ENCODE measurements around the gene ADK. TPM values are rescaled to one million over a fixed set of nuclear protein-coding genes. Genes with fewer than 3 reads are reported as not detected.

ADK gene
- total and polyA plus RNA-seq, 2 experiments from 2014 or later: 39.9 to 53.0 TPM

DNA sequence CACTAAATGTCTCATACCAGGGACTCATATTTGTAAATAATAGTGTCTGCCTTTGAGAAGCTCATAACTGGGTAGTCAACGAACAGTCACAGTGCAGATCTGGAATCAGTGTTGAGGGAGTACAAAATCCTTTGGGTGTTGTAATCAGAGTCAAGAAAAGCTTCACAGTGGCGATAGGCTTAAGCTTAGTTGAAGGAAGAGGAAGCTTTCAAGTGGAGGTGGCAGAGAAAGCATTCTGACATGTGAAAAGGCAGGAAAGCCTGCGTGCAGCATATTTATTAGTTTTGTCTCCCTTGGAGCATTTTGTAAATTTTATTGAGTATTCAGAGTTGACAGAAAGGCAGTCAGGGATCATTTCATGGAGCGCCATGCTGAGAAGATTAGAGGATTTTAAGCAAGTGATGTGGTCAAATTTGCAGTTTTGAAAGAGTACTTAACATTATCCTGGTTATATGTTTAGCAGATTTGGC lies 104.9 kb downstream of the ADK start:
- H3K4me1 Mint-ChIP-seq: peaks cover 32% of the 10 kb centered on the region
- Histone ChIP-seq H3K9me2 (ENCODE audit: insufficient read depth) (no peaks in the 10 kb centered on the region), H3K4me1 (ENCODE audit: insufficient read depth) (peaks cover 51% of the 10 kb centered on the region), H3K79me2 (replicated peaks; ENCODE audit: insufficient read depth) (no peaks in the 10 kb centered on the region), H3K27ac (ENCODE audit: low read depth) (peak overlapping the region; percentile 53), H3K4me2 (peak overlapping the region; percentile 37; the same call in 1 of the 2 replicates), H3K36me3 (ENCODE audit: insufficient read depth) (no peaks in the 10 kb centered on the region), H3K27me3 (ENCODE audit: insufficient read depth) (no peaks in the 10 kb centered on the region), H3K4me3 (no peak overlapping the region), H4K20me1 (replicated peaks; ENCODE audit: insufficient read depth) (no peaks in the 10 kb centered on the region), H2AFZ (no peak overlapping the region), H3F3A (replicated peaks; ENCODE audit: low read depth) (no peaks in the 10 kb centered on the region)
- H3K4me3 Mint-ChIP-seq: no peak overlapping the region
- no peaks in the 10 kb centered on the region; the same call in 2 of the 3 replicates for H3K36me3 Mint-ChIP-seq (ENCODE audit: low read depth)
- no peak for TF ChIP-seq ZNF331 (CRISPR knock-in tag; IDR thresholded peaks at IDR 0.05; ENCODE audit: low read depth)
- TF ChIP-seq POLR2AphosphoS5 (IDR thresholded peaks at IDR 0.05; ENCODE audit: low read depth): no peak
- TF ChIP-seq, protein P1, sequence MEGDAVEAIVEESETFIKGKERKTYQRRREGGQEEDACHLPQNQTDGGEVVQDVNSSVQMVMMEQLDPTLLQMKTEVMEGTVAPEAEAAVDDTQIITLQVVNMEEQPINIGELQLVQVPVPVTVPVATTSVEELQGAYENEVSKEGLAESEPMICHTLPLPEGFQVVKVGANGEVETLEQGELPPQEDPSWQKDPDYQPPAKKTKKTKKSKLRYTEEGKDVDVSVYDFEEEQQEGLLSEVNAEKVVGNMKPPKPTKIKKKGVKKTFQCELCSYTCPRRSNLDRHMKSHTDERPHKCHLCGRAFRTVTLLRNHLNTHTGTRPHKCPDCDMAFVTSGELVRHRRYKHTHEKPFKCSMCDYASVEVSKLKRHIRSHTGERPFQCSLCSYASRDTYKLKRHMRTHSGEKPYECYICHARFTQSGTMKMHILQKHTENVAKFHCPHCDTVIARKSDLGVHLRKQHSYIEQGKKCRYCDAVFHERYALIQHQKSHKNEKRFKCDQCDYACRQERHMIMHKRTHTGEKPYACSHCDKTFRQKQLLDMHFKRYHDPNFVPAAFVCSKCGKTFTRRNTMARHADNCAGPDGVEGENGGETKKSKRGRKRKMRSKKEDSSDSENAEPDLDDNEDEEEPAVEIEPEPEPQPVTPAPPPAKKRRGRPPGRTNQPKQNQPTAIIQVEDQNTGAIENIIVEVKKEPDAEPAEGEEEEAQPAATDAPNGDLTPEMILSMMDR (conservative IDR thresholded peaks at IDR 0.05; ENCODE audit: low read depth in 2 of 2): no peak
- no peak for TF ChIP-seq NANOG (IDR thresholded peaks at IDR 0.05; ENCODE audit: borderline replicate concordance)
- no peak for TF ChIP-seq STAT1 (IDR thresholded peaks at IDR 0.05; ENCODE audit: unreplicated experiment)
- TF ChIP-seq, protein P2, sequence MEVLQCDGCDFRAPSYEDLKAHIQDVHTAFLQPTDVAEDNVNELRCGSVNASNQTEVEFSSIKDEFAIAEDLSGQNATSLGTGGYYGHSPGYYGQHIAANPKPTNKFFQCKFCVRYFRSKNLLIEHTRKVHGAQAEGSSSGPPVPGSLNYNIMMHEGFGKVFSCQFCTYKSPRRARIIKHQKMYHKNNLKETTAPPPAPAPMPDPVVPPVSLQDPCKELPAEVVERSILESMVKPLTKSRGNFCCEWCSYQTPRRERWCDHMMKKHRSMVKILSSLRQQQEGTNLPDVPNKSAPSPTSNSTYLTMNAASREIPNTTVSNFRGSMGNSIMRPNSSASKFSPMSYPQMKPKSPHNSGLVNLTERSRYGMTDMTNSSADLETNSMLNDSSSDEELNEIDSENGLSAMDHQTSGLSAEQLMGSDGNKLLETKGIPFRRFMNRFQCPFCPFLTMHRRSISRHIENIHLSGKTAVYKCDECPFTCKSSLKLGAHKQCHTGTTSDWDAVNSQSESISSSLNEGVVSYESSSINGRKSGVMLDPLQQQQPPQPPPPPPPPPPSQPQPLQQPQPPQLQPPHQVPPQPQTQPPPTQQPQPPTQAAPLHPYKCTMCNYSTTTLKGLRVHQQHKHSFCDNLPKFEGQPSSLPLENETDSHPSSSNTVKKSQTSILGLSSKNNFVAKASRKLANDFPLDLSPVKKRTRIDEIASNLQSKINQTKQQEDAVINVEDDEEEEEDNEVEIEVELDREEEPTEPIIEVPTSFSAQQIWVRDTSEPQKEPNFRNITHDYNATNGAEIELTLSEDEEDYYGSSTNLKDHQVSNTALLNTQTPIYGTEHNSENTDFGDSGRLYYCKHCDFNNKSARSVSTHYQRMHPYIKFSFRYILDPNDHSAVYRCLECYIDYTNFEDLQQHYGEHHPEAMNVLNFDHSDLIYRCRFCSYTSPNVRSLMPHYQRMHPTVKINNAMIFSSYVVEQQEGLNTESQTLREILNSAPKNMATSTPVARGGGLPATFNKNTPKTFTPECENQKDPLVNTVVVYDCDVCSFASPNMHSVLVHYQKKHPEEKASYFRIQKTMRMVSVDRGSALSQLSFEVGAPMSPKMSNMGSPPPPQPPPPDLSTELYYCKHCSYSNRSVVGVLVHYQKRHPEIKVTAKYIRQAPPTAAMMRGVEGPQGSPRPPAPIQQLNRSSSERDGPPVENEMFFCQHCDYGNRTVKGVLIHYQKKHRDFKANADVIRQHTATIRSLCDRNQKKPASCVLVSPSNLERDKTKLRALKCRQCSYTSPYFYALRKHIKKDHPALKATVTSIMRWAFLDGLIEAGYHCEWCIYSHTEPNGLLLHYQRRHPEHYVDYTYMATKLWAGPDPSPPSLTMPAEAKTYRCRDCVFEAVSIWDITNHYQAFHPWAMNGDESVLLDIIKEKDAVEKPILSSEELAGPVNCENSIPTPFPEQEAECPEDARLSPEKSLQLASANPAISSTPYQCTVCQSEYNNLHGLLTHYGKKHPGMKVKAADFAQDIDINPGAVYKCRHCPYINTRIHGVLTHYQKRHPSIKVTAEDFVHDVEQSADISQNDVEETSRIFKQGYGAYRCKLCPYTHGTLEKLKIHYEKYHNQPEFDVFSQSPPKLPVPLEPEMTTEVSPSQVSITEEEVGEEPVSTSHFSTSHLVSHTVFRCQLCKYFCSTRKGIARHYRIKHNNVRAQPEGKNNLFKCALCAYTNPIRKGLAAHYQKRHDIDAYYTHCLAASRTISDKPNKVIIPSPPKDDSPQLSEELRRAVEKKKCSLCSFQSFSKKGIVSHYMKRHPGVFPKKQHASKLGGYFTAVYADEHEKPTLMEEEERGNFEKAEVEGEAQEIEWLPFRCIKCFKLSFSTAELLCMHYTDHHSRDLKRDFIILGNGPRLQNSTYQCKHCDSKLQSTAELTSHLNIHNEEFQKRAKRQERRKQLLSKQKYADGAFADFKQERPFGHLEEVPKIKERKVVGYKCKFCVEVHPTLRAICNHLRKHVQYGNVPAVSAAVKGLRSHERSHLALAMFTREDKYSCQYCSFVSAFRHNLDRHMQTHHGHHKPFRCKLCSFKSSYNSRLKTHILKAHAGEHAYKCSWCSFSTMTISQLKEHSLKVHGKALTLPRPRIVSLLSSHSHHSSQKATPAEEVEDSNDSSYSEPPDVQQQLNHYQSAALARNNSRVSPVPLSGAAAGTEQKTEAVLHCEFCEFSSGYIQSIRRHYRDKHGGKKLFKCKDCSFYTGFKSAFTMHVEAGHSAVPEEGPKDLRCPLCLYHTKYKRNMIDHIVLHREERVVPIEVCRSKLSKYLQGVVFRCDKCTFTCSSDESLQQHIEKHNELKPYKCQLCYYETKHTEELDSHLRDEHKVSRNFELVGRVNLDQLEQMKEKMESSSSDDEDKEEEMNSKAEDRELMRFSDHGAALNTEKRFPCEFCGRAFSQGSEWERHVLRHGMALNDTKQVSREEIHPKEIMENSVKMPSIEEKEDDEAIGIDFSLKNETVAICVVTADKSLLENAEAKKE (CRISPR knock-in tag; IDR thresholded peaks at IDR 0.05): no peak
- no peak for TF ChIP-seq EZH2 (IDR thresholded peaks at IDR 0.05; ENCODE audit: low read depth, unreplicated experiment)
- TF ChIP-seq, protein P3, sequence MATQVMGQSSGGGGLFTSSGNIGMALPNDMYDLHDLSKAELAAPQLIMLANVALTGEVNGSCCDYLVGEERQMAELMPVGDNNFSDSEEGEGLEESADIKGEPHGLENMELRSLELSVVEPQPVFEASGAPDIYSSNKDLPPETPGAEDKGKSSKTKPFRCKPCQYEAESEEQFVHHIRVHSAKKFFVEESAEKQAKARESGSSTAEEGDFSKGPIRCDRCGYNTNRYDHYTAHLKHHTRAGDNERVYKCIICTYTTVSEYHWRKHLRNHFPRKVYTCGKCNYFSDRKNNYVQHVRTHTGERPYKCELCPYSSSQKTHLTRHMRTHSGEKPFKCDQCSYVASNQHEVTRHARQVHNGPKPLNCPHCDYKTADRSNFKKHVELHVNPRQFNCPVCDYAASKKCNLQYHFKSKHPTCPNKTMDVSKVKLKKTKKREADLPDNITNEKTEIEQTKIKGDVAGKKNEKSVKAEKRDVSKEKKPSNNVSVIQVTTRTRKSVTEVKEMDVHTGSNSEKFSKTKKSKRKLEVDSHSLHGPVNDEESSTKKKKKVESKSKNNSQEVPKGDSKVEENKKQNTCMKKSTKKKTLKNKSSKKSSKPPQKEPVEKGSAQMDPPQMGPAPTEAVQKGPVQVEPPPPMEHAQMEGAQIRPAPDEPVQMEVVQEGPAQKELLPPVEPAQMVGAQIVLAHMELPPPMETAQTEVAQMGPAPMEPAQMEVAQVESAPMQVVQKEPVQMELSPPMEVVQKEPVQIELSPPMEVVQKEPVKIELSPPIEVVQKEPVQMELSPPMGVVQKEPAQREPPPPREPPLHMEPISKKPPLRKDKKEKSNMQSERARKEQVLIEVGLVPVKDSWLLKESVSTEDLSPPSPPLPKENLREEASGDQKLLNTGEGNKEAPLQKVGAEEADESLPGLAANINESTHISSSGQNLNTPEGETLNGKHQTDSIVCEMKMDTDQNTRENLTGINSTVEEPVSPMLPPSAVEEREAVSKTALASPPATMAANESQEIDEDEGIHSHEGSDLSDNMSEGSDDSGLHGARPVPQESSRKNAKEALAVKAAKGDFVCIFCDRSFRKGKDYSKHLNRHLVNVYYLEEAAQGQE (IDR thresholded peaks at IDR 0.05; ENCODE audit: unreplicated experiment): no peak
- TF ChIP-seq, protein P4, sequence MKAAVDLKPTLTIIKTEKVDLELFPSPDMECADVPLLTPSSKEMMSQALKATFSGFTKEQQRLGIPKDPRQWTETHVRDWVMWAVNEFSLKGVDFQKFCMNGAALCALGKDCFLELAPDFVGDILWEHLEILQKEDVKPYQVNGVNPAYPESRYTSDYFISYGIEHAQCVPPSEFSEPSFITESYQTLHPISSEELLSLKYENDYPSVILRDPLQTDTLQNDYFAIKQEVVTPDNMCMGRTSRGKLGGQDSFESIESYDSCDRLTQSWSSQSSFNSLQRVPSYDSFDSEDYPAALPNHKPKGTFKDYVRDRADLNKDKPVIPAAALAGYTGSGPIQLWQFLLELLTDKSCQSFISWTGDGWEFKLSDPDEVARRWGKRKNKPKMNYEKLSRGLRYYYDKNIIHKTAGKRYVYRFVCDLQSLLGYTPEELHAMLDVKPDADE (IDR thresholded peaks at IDR 0.05): no peak
- TF ChIP-seq JUNB (IDR thresholded peaks at IDR 0.05; ENCODE audit: unreplicated experiment): no peak
- no peak for TF ChIP-seq EZH2phosphoT487 (IDR thresholded peaks at IDR 0.05; ENCODE audit: unreplicated experiment)
- no peak for TF ChIP-seq CREB1 (CRISPR knock-in tag; IDR thresholded peaks at IDR 0.05; ENCODE audit: low read depth)
- TF ChIP-seq ZNF114 (CRISPR knock-in tag; IDR thresholded peaks at IDR 0.05): no peak
- H3K27ac Mint-ChIP-seq: peak overlapping the region; percentile 48
- H3K27me3 Mint-ChIP-seq (ENCODE audit: insufficient read depth, low read depth, poor library complexity): no peaks in the 10 kb centered on the region
- peak; percentile 45; the same call in 2 of the 3 replicates for ATAC-seq
- no peaks in the 10 kb centered on the region for H3K9me3 Mint-ChIP-seq
- no peak for DNase-seq (ENCODE audit: low spot score)
